DOHH2 (cell line): ENCODE measurements around the gene MYO18B.

ENCODE experiments used
- H3F3A ChIP-seq: fragments of 200-600 bp; sonication (generic), shearing (Covaris generic); 2 replicates; pipeline ENCODE4 v1.6.0; 2016; ENCODE audit warnings: antibody characterized with exemption, mild to moderate bottlenecking; ENCODE audit not compliant: control insufficient read depth, insufficient read depth
- H3K27ac ChIP-seq: fragments of 200-600 bp; sonication (generic); 2 replicates; pipeline ENCODE4 v1.5.1; 2014; ENCODE audit warnings: low read depth, mild to moderate bottlenecking, low read length, moderate library complexity
- H3K27me3 ChIP-seq: fragments of 200-600 bp; sonication (generic); 2 replicates; pipeline ENCODE4 v1.6.1; 2014; ENCODE audit warnings: mild to moderate bottlenecking, low read length, mixed read lengths; ENCODE audit not compliant: control insufficient read depth
- H3K36me3 ChIP-seq: fragments of 200-600 bp; sonication (generic); 2 replicates; pipeline ENCODE4 v1.6.1; 2014; ENCODE audit warnings: mild to moderate bottlenecking, low read length, moderate library complexity, mixed read lengths; ENCODE audit not compliant: control insufficient read depth
- H3K4me1 ChIP-seq: fragments of 200-600 bp; sonication (generic); 2 replicates; pipeline ENCODE4 v1.6.1; 2014; ENCODE audit warnings: mild to moderate bottlenecking, low read length, mixed read lengths; ENCODE audit not compliant: control insufficient read depth
- H3K4me2 ChIP-seq: fragments of 200-600 bp; sonication (generic); 2 replicates; pipeline ENCODE4 v1.6.0; 2014; ENCODE audit warnings: mild to moderate bottlenecking, low read length, moderate library complexity
- H3K4me3 ChIP-seq: fragments of 200-600 bp; sonication (generic); 2 replicates; pipeline ENCODE4 v1.5.1; 2014; ENCODE audit warnings: mild to moderate bottlenecking, low read length, mixed read lengths
- H3K79me2 ChIP-seq: fragments of 200-600 bp; sonication (generic); 2 replicates; pipeline ENCODE4 v1.6.1; 2014; ENCODE audit warnings: mild to moderate bottlenecking, low read length, mixed read lengths; ENCODE audit not compliant: control insufficient read depth
- H3K9me2 ChIP-seq: fragments of 200-600 bp; sonication (generic); replicated peaks from 2 replicates; pipeline ENCODE4 v1.6.1; 2014; ENCODE audit warnings: mild to moderate bottlenecking, low read length, mixed read lengths; ENCODE audit not compliant: control insufficient read depth
- H3K9me3 ChIP-seq: fragments of 200-600 bp; sonication (generic); 2 replicates; pipeline ENCODE4 v1.6.1; 2014; ENCODE audit warnings: antibody characterized with exemption, low read length, mixed read lengths; ENCODE audit not compliant: control insufficient read depth, insufficient read depth
- H4K20me1 ChIP-seq: fragments of 200-600 bp; sonication (generic); 2 replicates; pipeline ENCODE4 v1.6.0; 2014; ENCODE audit warnings: low read depth, mild to moderate bottlenecking, antibody characterized with exemption, low read length, moderate library complexity; ENCODE audit not compliant: control insufficient read depth, insufficient read depth
- CTCF ChIP-seq: fragments of 200-600 bp; sonication (generic); IDR thresholded peaks from one replicate; pipeline ENCODE4 v1.5.1; 2014; ENCODE audit warnings: antibody characterized with exemption, mild to moderate bottlenecking, low read depth, low read length; ENCODE audit not compliant: poor library complexity, severe bottlenecking
- EZH2phosphoT487 ChIP-seq: fragments of 200-600 bp; sonication (generic); IDR thresholded peaks from 2 replicates; pipeline ENCODE4 v1.6.1; 2017; ENCODE audit warnings: borderline replicate concordance, mild to moderate bottlenecking, antibody characterized with exemption, low read length, moderate library complexity, mixed read lengths

The MYO18B gene

GRCh38 chr22:25896098-25896497, 154.1 kb downstream of the MYO18B start:
- H3K27ac ChIP-seq: no peak overlapping the region
- no peak overlapping the region for H3K4me2 ChIP-seq
- no peak overlapping the region for H3K4me3 ChIP-seq
- TF ChIP-seq CTCF (peak; percentile 22), EZH2phosphoT487 (no peak)
- H3K36me3 ChIP-seq: no peaks in the 10 kb centered on the region
- no peaks in the 10 kb centered on the region for H3K9me2 ChIP-seq
- no peaks in the 10 kb centered on the region for H3K79me2 ChIP-seq
- peaks cover 2% of the 10 kb centered on the region; the same call in 1 of the 2 replicates for H3K27me3 ChIP-seq
- H3K9me3 ChIP-seq: no peaks in the 10 kb centered on the region
- no peaks in the 10 kb centered on the region for H4K20me1 ChIP-seq
- no peaks in the 10 kb centered on the region for H3K4me1 ChIP-seq
- no peaks in the 10 kb centered on the region for H3F3A ChIP-seq

- no peak for TF ChIP-seq EZH2phosphoT487
- TF ChIP-seq CTCF: no peak
- H4K20me1 ChIP-seq: no peaks in the 10 kb centered on the region
- H3K27ac ChIP-seq: no peak overlapping the region
- no peaks in the 10 kb centered on the region; the same call in 1 of the 2 replicates for H3K27me3 ChIP-seq
- no peaks in the 10 kb centered on the region for H3K4me1 ChIP-seq
- no peaks in the 10 kb centered on the region for H3K36me3 ChIP-seq
- no peaks in the 10 kb centered on the region for H3K9me2 ChIP-seq
- no peaks in the 10 kb centered on the region for H3K79me2 ChIP-seq
- H3K4me3 ChIP-seq: no peak overlapping the region
- no peak overlapping the region for H3K4me2 ChIP-seq
- no peaks in the 10 kb centered on the region for H3F3A ChIP-seq
- H3K9me3 ChIP-seq: no peaks in the 10 kb centered on the region
Measured at GRCh38 chr22:25896592-25896991, 154.6 kb downstream of the MYO18B start.

- no peaks in the 10 kb centered on the region; the same call in 1 of the 2 replicates for H3K27me3 ChIP-seq
- H4K20me1 ChIP-seq: no peaks in the 10 kb centered on the region
- H3K9me3 ChIP-seq: no peaks in the 10 kb centered on the region
- no peak overlapping the region for H3K4me2 ChIP-seq
- no peak overlapping the region for H3K27ac ChIP-seq
- no peaks in the 10 kb centered on the region for H3F3A ChIP-seq
- no peaks in the 10 kb centered on the region for H3K36me3 ChIP-seq
- no peaks in the 10 kb centered on the region for H3K79me2 ChIP-seq
- H3K4me3 ChIP-seq: no peak overlapping the region
- TF ChIP-seq EZH2phosphoT487: no peak
- peak; percentile 63 for TF ChIP-seq CTCF
- H3K4me1 ChIP-seq: no peaks in the 10 kb centered on the region
- no peaks in the 10 kb centered on the region for H3K9me2 ChIP-seq
Measured at GRCh38 chr22:25898707-25899365, 156.8 kb downstream of the MYO18B start.
